ENCODE measurements around the gene THAP5.

The THAP5 gene

GRCh38 chr7:108569381-108570145 is at the start of gene THAP5, which contains the start of gene DNAJB9:
THAP5 (minus strand) TSS chr7:108569706; CDS start chr7:108569569, 137 bp downstream.
DNAJB9 (plus strand) TSS chr7:108569874; CDS start chr7:108571727, 1,853 bp downstream.
- DNase-seq (ENCODE audit: low spot score): peak; percentile 92

- DNase-seq (ENCODE audit: low spot score): no peak
These were observed 48.5 kb upstream of the THAP5 start for GRCh38 chr7:108618056-108618455.

- DNase-seq (ENCODE audit: low spot score): no peak
These were observed 45.4 kb upstream of the THAP5 start for GRCh38 chr7:108614896-108615295.

- DNase-seq (ENCODE audit: low spot score): no peak
These were observed 44.5 kb upstream of the THAP5 start for GRCh38 chr7:108613949-108614381.

GRCh38 chr7:108613147-108613948 is 43.8 kb upstream of the THAP5 start:
- peak; percentile 18 for DNase-seq (ENCODE audit: low spot score)

- DNase-seq (ENCODE audit: low spot score): no peak
These were observed 41.8 kb upstream of the THAP5 start for GRCh38 chr7:108611268-108611667.

GRCh38 chr7:108609643-108610042 is 40.1 kb upstream of the THAP5 start:
- DNase-seq (ENCODE audit: low spot score): no peak

GRCh38 chr7:108605559-108606201 is 36.2 kb upstream of the THAP5 start:
- DNase-seq (ENCODE audit: low spot score): no peak

GRCh38 chr7:108604307-108605077 is 35.0 kb upstream of the THAP5 start:
- DNase-seq (ENCODE audit: low spot score): no peak

- no peak for DNase-seq (ENCODE audit: low spot score)
These were observed 34.3 kb upstream of the THAP5 start for GRCh38 chr7:108603656-108604306.

- DNase-seq (ENCODE audit: low spot score): no peak
These were observed 30.9 kb upstream of the THAP5 start for GRCh38 chr7:108600399-108600798.

- DNase-seq (ENCODE audit: low spot score): no peak
These were observed 29.5 kb upstream of the THAP5 start for GRCh38 chr7:108598914-108599580.

- no peak for DNase-seq (ENCODE audit: low spot score)
These were observed 28.6 kb upstream of the THAP5 start for GRCh38 chr7:108598153-108598552.

GRCh38 chr7:108596560-108596959 is 27.1 kb upstream of the THAP5 start:
- DNase-seq (ENCODE audit: low spot score): no peak

GRCh38 chr7:108592646-108593201 is 23.2 kb upstream of the THAP5 start:
- DNase-seq (ENCODE audit: low spot score): no peak

- DNase-seq (ENCODE audit: low spot score): no peak
These were observed 21.1 kb upstream of the THAP5 start for GRCh38 chr7:108590606-108591005.

GRCh38 chr7:108589874-108590273 is 20.4 kb upstream of the THAP5 start:
- DNase-seq (ENCODE audit: low spot score): no peak

- DNase-seq (ENCODE audit: low spot score): no peak
These were observed 19.7 kb upstream of the THAP5 start for GRCh38 chr7:108589199-108589598.

- no peak for DNase-seq (ENCODE audit: low spot score)
These were observed 16.8 kb upstream of the THAP5 start for GRCh38 chr7:108586274-108586710.

GRCh38 chr7:108585843-108586242 is 16.3 kb upstream of the THAP5 start:
- DNase-seq (ENCODE audit: low spot score): no peak
